HG03095 (cell line): ENCODE measurements around the gene IL1A.
A peak's percentile ranks its signal among the peaks of the same experiment; 100 is the strongest.

ENCODE experiments used
- ATAC-seq: cut with Tn5 transposase; IDR thresholded peaks from one replicate; pipeline ENCODE4 v1.9.1; 2021; ENCODE audit warnings: moderate library complexity; ENCODE audit not compliant: unreplicated experiment

The IL1A gene

GRCh38 chr2:112728029-112728362, 56.3 kb downstream of the IL1A start:
- no peak for ATAC-seq

GRCh38 chr2:112727276-112728028, 56.8 kb downstream of the IL1A start:
- no peak for ATAC-seq

- ATAC-seq, result peak; percentile 69
Observed at GRCh38 chr2:112726487-112727190, 57.7 kb downstream of the IL1A start.

- ATAC-seq, result peak; percentile 40
Observed at GRCh38 chr2:112725545-112726457, 58.5 kb downstream of the IL1A start.

- no peak for ATAC-seq
Observed at GRCh38 chr2:112724591-112725525, 59.4 kb downstream of the IL1A start.

- ATAC-seq, result no peak
Observed at GRCh38 chr2:112723995-112724394, 60.3 kb downstream of the IL1A start.
